ENCODE data around the gene RAI14.

DNA sequence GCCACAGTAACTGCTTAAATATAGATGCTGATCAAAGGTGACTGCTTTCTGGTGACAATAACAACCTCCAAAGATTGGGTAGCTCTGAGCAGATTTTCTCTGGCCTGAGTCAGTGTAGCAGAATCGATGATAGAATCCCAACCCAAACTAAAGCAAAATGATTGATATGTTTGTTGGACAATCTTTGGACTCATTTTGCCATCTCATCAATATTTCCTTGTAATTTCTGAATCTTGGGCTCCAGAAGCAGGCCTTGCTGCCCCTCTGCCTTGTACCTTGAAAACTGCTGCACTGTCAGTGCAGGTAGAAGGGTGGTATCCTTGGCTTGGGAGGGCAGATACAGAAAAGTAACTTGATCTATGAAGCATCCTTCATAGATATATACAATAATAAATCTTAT, 201.8 kb downstream of the RAI14 start:
- TF ChIP-seq, protein P1, sequence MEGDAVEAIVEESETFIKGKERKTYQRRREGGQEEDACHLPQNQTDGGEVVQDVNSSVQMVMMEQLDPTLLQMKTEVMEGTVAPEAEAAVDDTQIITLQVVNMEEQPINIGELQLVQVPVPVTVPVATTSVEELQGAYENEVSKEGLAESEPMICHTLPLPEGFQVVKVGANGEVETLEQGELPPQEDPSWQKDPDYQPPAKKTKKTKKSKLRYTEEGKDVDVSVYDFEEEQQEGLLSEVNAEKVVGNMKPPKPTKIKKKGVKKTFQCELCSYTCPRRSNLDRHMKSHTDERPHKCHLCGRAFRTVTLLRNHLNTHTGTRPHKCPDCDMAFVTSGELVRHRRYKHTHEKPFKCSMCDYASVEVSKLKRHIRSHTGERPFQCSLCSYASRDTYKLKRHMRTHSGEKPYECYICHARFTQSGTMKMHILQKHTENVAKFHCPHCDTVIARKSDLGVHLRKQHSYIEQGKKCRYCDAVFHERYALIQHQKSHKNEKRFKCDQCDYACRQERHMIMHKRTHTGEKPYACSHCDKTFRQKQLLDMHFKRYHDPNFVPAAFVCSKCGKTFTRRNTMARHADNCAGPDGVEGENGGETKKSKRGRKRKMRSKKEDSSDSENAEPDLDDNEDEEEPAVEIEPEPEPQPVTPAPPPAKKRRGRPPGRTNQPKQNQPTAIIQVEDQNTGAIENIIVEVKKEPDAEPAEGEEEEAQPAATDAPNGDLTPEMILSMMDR (IDR thresholded peaks at IDR 0.05): no peak
- TF ChIP-seq POLR2A (IDR thresholded peaks at IDR 0.05): no peak

All from right lobe of liver (tissue), 4 donors.